ENCODE measurements around the gene SLC25A17.

Gene SLC25A17

DNA sequence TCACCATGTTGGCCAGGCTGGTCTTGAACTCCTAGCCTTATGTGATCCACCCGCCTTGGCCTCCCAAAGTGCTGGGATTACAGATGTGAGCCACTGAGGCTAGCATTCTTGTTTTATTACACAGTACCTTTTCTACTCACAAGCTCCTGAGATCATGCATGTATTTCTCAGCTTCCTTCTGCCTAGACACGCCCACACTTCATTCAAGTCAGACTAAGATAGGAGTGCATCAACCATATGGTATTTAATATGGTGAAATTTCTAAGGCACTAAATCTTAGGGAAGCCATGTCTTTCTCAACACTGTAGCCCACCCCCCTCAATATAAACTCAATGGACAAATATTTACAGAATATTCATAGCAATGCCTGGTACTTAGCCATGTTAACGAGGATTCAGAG, 62.1 kb downstream of the SLC25A17 start:
- no peak overlapping the region for H3K9ac ChIP-seq (ENCODE audit: low read length)
- TF ChIP-seq, protein P1, sequence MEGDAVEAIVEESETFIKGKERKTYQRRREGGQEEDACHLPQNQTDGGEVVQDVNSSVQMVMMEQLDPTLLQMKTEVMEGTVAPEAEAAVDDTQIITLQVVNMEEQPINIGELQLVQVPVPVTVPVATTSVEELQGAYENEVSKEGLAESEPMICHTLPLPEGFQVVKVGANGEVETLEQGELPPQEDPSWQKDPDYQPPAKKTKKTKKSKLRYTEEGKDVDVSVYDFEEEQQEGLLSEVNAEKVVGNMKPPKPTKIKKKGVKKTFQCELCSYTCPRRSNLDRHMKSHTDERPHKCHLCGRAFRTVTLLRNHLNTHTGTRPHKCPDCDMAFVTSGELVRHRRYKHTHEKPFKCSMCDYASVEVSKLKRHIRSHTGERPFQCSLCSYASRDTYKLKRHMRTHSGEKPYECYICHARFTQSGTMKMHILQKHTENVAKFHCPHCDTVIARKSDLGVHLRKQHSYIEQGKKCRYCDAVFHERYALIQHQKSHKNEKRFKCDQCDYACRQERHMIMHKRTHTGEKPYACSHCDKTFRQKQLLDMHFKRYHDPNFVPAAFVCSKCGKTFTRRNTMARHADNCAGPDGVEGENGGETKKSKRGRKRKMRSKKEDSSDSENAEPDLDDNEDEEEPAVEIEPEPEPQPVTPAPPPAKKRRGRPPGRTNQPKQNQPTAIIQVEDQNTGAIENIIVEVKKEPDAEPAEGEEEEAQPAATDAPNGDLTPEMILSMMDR (IDR thresholded peaks at IDR 0.05; ENCODE audit: insufficient read depth, low read length, poor library complexity, severe bottlenecking): no peak
- TF ChIP-seq EZH2phosphoT487 (conservative IDR thresholded peaks at IDR 0.05; ENCODE audit: low read length): no peak
- no peak overlapping the region for H2AFZ ChIP-seq (ENCODE audit: low read depth, low read length, severe bottlenecking)
- no peak overlapping the region for H3K4me3 ChIP-seq (ENCODE audit: insufficient read depth, low read length, poor library complexity, severe bottlenecking)
- no peaks in the 10 kb centered on the region for H3K36me3 ChIP-seq (ENCODE audit: low read length)
- no peaks in the 10 kb centered on the region for H3K79me2 ChIP-seq (ENCODE audit: insufficient read depth, low read length)
- H3K27me3 ChIP-seq (ENCODE audit: low read length): no peaks in the 10 kb centered on the region
- H4K20me1 ChIP-seq (ENCODE audit: low read depth, low read length): no peaks in the 10 kb centered on the region
- H3F3A ChIP-seq (ENCODE audit: insufficient read depth): peaks cover 4% of the 10 kb centered on the region; the same call in 1 of the 2 replicates
- no peaks in the 10 kb centered on the region for H3K9me2 ChIP-seq (replicated peaks; ENCODE audit: insufficient read depth, low read length)
- H3K27ac ChIP-seq (ENCODE audit: low read depth, low read length): no peak overlapping the region
- H3K4me2 ChIP-seq (ENCODE audit: low read depth, low read length, poor library complexity, severe bottlenecking): no peak overlapping the region
- no peaks in the 10 kb centered on the region for H3K9me3 ChIP-seq (ENCODE audit: insufficient read depth, low read length)

DNA sequence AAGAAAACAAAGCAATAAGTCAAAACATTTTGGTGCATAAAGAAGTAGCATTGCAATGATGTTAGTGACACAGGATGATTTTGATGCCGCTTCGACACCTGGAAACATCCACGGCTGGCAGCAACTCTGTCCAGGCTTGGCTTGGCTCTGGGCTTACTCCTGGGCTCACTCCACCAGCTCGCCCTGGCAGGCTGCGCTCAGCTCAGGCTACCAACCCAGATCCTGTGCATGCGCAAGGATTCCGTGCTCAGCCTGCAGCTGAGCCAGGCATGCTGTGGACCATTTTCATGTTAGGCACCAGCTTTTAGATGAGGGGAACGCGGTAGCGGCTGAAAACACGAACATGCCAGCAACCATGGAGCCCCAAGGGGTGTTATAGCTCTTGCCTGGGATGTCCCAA, 66.0 kb downstream of the SLC25A17 start:
- Histone ChIP-seq H3K79me2 (ENCODE audit: insufficient read depth, low read length) (no peaks in the 10 kb centered on the region), H3K27ac (ENCODE audit: low read depth, low read length) (no peak overlapping the region), H3K4me3 (ENCODE audit: insufficient read depth, low read length, poor library complexity, severe bottlenecking) (no peak overlapping the region), H4K20me1 (ENCODE audit: low read depth, low read length) (no peaks in the 10 kb centered on the region), H3K4me2 (ENCODE audit: low read depth, low read length, poor library complexity, severe bottlenecking) (no peak overlapping the region), H3F3A (ENCODE audit: insufficient read depth) (no peaks in the 10 kb centered on the region), H3K9me2 (replicated peaks; ENCODE audit: insufficient read depth, low read length) (no peaks in the 10 kb centered on the region), H3K9ac (ENCODE audit: low read length) (no peak overlapping the region), H3K27me3 (ENCODE audit: low read length) (no peaks in the 10 kb centered on the region), H3K36me3 (ENCODE audit: low read length) (no peaks in the 10 kb centered on the region), H3K9me3 (ENCODE audit: insufficient read depth, low read length) (peaks cover 10% of the 10 kb centered on the region; the same call in 1 of the 2 replicates), H2AFZ (ENCODE audit: low read depth, low read length, severe bottlenecking) (no peak overlapping the region)
- TF ChIP-seq, protein P1 (IDR thresholded peaks at IDR 0.05; ENCODE audit: insufficient read depth, low read length, poor library complexity, severe bottlenecking): no peak

DNA sequence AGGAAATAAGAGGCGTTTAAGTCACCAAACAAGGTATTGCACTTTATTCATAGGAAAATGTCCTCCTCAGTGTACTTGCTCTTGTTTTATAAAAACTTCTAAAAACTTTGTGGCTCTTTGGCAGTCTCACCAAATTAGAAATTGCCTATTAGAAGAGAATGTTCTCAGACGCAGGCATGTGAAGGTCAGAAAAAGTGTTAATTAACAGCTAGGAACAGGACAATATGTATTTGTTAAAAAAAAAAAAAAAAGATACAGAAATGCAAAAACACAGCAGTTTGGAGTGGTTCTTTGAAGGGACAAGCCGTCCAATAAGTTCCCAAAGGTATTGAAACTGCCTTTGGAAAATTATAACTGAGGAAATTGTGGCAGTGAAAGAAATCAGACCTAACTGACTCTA, 67.9 kb downstream of the SLC25A17 start:
- Histone ChIP-seq H3K27ac (ENCODE audit: low read depth, low read length) (no peak overlapping the region), H3K9me2 (replicated peaks; ENCODE audit: insufficient read depth, low read length) (no peaks in the 10 kb centered on the region), H2AFZ (ENCODE audit: low read depth, low read length, severe bottlenecking) (no peak overlapping the region), H4K20me1 (ENCODE audit: low read depth, low read length) (no peaks in the 10 kb centered on the region), H3K27me3 (ENCODE audit: low read length) (no peaks in the 10 kb centered on the region), H3K9ac (ENCODE audit: low read length) (no peak overlapping the region), H3F3A (ENCODE audit: insufficient read depth) (no peaks in the 10 kb centered on the region), H3K9me3 (ENCODE audit: insufficient read depth, low read length) (peaks cover 12% of the 10 kb centered on the region; the same call in 1 of the 2 replicates), H3K4me3 (ENCODE audit: insufficient read depth, low read length, poor library complexity, severe bottlenecking) (no peak overlapping the region), H3K36me3 (ENCODE audit: low read length) (no peaks in the 10 kb centered on the region), H3K4me2 (ENCODE audit: low read depth, low read length, poor library complexity, severe bottlenecking) (no peak overlapping the region), H3K79me2 (ENCODE audit: insufficient read depth, low read length) (no peaks in the 10 kb centered on the region)
- no peak for TF ChIP-seq EZH2phosphoT487 (conservative IDR thresholded peaks at IDR 0.05; ENCODE audit: low read length)

DNA sequence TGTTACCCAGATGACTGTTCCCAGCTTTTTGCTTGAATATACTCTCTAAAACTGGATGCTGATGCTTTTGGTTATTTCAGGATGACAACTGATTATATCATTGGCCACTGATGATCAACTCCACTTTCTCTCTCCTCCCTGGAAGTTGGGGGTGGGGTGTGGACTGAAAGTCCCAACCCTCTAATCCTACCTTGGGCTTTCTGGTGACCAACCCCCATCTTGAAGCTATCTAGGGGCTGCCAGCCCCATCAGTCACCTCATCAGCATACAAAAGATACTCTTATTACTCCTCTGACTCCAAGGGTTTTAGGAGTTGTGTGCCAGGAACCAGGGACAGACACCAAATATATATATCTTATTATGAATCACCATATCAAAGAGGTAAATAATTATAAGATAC, 69.3 kb downstream of the SLC25A17 start:
- Histone ChIP-seq H2AFZ (ENCODE audit: low read depth, low read length, severe bottlenecking) (no peak overlapping the region), H3F3A (ENCODE audit: insufficient read depth) (no peaks in the 10 kb centered on the region), H3K27me3 (ENCODE audit: low read length) (no peaks in the 10 kb centered on the region), H3K9ac (ENCODE audit: low read length) (no peak overlapping the region), H3K27ac (ENCODE audit: low read depth, low read length) (no peak overlapping the region), H3K4me2 (ENCODE audit: low read depth, low read length, poor library complexity, severe bottlenecking) (no peak overlapping the region), H3K4me3 (ENCODE audit: insufficient read depth, low read length, poor library complexity, severe bottlenecking) (no peak overlapping the region), H3K9me3 (ENCODE audit: insufficient read depth, low read length) (peaks cover 12% of the 10 kb centered on the region; the same call in 1 of the 2 replicates), H3K36me3 (ENCODE audit: low read length) (no peaks in the 10 kb centered on the region), H4K20me1 (ENCODE audit: low read depth, low read length) (no peaks in the 10 kb centered on the region), H3K79me2 (ENCODE audit: insufficient read depth, low read length) (no peaks in the 10 kb centered on the region), H3K9me2 (replicated peaks; ENCODE audit: insufficient read depth, low read length) (no peaks in the 10 kb centered on the region)
- TF ChIP-seq, protein P1 (IDR thresholded peaks at IDR 0.05; ENCODE audit: insufficient read depth, low read length, poor library complexity, severe bottlenecking): no peak
- TF ChIP-seq EZH2phosphoT487 (conservative IDR thresholded peaks at IDR 0.05; ENCODE audit: low read length): no peak

All from SU-DHL-6 (cell line).